ENCODE results near the gene KHDC4. TPM values are rescaled to one million over a fixed set of nuclear protein-coding genes. Genes with fewer than 3 reads are reported as not detected.

Gene KHDC4
- total and polyA plus RNA-seq, 10 of the 15 experiments (the other 5 are each of a cell fraction or from before 2014, with no cell fraction given) = 11.7 to 109 (median 41.9) TPM

- H2AFZ ChIP-seq (ENCODE audit: control insufficient read depth, low read depth, low read length) = no peak overlapping the region
- H3K4me2 ChIP-seq (ENCODE audit: control insufficient read depth, insufficient read depth) = no peak overlapping the region
- H3K9ac ChIP-seq (ENCODE audit: control insufficient read depth, insufficient read depth, low read length) = no peak overlapping the region
- BruUV-seq (replicated peaks) = no TSS peak
- DNase-seq (ENCODE audit: low read depth, low spot score) (no peak), FAIRE-seq (no peak), ATAC-seq (no peak)
- H3K36me3 ChIP-seq (ENCODE audit: control insufficient read depth in 2 of 2, insufficient read depth in 2 of 2, low read length in 1 of 2) = no peaks in the 10 kb centered on the region; a peak in 2 of 4 replicates
- 100% methylated on average over 2 of the region's 2 CpGs for WGBS (ENCODE audit: insufficient coverage, insufficient replicate concordance, low lambda C conversion rate, missing lambda C conversion rate)
- no peak overlapping the region for H3K27ac ChIP-seq (ENCODE audit: control insufficient read depth, insufficient read depth)
- no peak overlapping the region for H3K4me3 ChIP-seq
- in situ Hi-C loops (cut with MboI) (no loop called here), intact Hi-C loops (cut with micrococcal nuclease; ENCODE audit: unreplicated experiment) (no loop called here)
- no peaks in the 10 kb centered on the region for H3K9me3 ChIP-seq (replicated peaks; ENCODE audit: control insufficient read depth, insufficient read depth, low read length)
- ChIA-PET RAD21 (ENCODE audit: unreplicated experiment) (no interaction called here), CTCF (interaction anchor here (0.6 kb wide), 1 partner anchor 568 kb away, joined by 3 read pairs; no protein-coding TSS in a partner anchor), SMC1A (ENCODE audit: uncharacterized antibody, unreplicated experiment) (no interaction called here), POLR2A (no interaction called here)
- H3K79me2 ChIP-seq (ENCODE audit: control insufficient read depth, insufficient read depth, low read length) = no peaks in the 10 kb centered on the region
- H4K20me1 ChIP-seq (ENCODE audit: control insufficient read depth, insufficient read depth) = no peaks in the 10 kb centered on the region
- H3K4me1 ChIP-seq (ENCODE audit: control insufficient read depth, insufficient read depth, low read length) = peaks cover 7% of the 10 kb centered on the region
- no peaks in the 10 kb centered on the region for H3K27me3 ChIP-seq (replicated peaks in 1 of 2; ENCODE audit: control insufficient read depth in 2 of 2, insufficient read depth in 2 of 2, low read length in 1 of 2)
- TF ChIP-seq SMAD5 (IDR thresholded peaks at IDR 0.05; ENCODE audit: low read depth) = no peak
- TF ChIP-seq NFYA (IDR thresholded peaks at IDR 0.05; ENCODE audit: borderline replicate concordance, low read depth, low read length) = no peak
- no peak for TF ChIP-seq TCF7 (IDR thresholded peaks at IDR 0.05; ENCODE audit: borderline replicate concordance)
- no peak for TF ChIP-seq PRDM15 (CRISPR knock-in tag; IDR thresholded peaks at IDR 0.05)
- no peak for TF ChIP-seq CBFB (IDR thresholded peaks at IDR 0.05; ENCODE audit: low read depth)
- no peak for TF ChIP-seq ZNF592 (IDR thresholded peaks at IDR 0.05)
- TF ChIP-seq TCF3 (IDR thresholded peaks at IDR 0.05; ENCODE audit: borderline replicate concordance, insufficient read depth, low read depth, low read length) = no peak
- TF ChIP-seq CBX5 (IDR thresholded peaks at IDR 0.05; ENCODE audit: low read depth) = no peak
- no peak for TF ChIP-seq SIN3A (IDR thresholded peaks at IDR 0.05; ENCODE audit: low read depth, low read length)
- TF ChIP-seq SIX5 (IDR thresholded peaks at IDR 0.05; ENCODE audit: low read depth, low read length, severe bottlenecking) = no peak
- TF ChIP-seq RFX5 (IDR thresholded peaks at IDR 0.05; ENCODE audit: low read depth, low read length) = no peak
- TF ChIP-seq SUPT20H (IDR thresholded peaks at IDR 0.05; ENCODE audit: borderline replicate concordance, control insufficient read depth, low read depth, low read length) = no peak
- no peak for TF ChIP-seq FOS (IDR thresholded peaks at IDR 0.05; ENCODE audit: borderline replicate concordance, extremely low read depth, insufficient read length)
- TF ChIP-seq ZBTB11 (CRISPR knock-in tag; IDR thresholded peaks at IDR 0.05) = no peak
Measured at GRCh38 chr1:155880251-155880650, 54.0 kb downstream of the KHDC4 start.
